HCT116 (cell line): ENCODE data around the gene FBXL19. TPM values are rescaled to one million over a fixed set of nuclear protein-coding genes. Genes with fewer than 3 reads are reported as not detected.

Experiments
- ATAC-seq: fragments of 200-7000 bp; cut with Tn5 transposase; 2 replicates; pipeline ENCODE4 v1.9.1; 2020; ENCODE audit warnings: mild to moderate bottlenecking, moderate library complexity
- BruUV-seq: library from RNA; stranded (reverse); fragments of 400-500 nt; replicated peaks from 2 replicates; lab custom pipeline; 2021; lab: Mats Ljungman, UMichigan
- CTCF ChIA-PET: fragments of 300-600 bp; sonication (Branson Sonifier 250); formaldehyde crosslinking; loops from one replicate; lab custom pipeline; 2021; ENCODE audit warnings: antibody characterized with exemption; lab: Charles Lee
- POLR2A ChIA-PET: fragments of 300-600, 350-600 bp; sonication (Branson Sonifier 250); formaldehyde crosslinking; loops from one replicate; lab custom pipeline; 2021; ENCODE audit warnings: antibody characterized with exemption; lab: Charles Lee
- RAD21 ChIA-PET, 2 experiments: fragments of 300-600 bp; sonication (Branson Sonifier 250); formaldehyde crosslinking; loops; one replicate each; lab custom pipeline; 2023; ENCODE audit warnings: low total read pairs in 2 of 2; ENCODE audit not compliant: uncharacterized antibody in 2 of 2, unreplicated experiment in 2 of 2, low non-redundant PET in 1 of 2; lab: Charles Lee
- DNase-seq: peaks from one replicate; pipeline ENCODE4 v3.0.0-alpha.2; 2010; ENCODE audit warnings: low read depth, low spot score
- H2AFZ ChIP-seq: fragments of 200-600 bp; shearing (Covaris generic), sonication (generic); 2 replicates; pipeline ENCODE4 v1.6.1; 2017; ENCODE audit warnings: low read depth, mixed run types, mixed read lengths, antibody characterized with exemption, low read length; ENCODE audit not compliant: poor library complexity, severe bottlenecking
- H3K27ac ChIP-seq: 2 replicates; pipeline ENCODE4 v1.5.1; 2012; ENCODE audit warnings: low read depth, low read length
- H3K27me3 ChIP-seq: fragments of 200-600 bp; sonication (generic); 2 replicates; pipeline ENCODE4 v1.6.1; 2016; ENCODE audit warnings: mixed run types, low read length, mixed read lengths; ENCODE audit not compliant: insufficient read depth
- H3K36me3 ChIP-seq, 2 experiments: fragments of 200-500 bp in 1 of 2; fragments of 200-600 bp in 1 of 2; sonication (Bioruptor generic) in 1 of 2; sonication (generic) in 1 of 2; 2 replicates each; pipeline versions ENCODE4 v1.5.1 to v1.6.1; 2014 to 2016; ENCODE audit warnings: low read length in 2 of 2, inconsistent platforms in 1 of 2, mixed read lengths in 1 of 2, mixed run types in 1 of 2; ENCODE audit not compliant: insufficient read depth in 2 of 2, control insufficient read depth in 1 of 2
- H3K4me1 ChIP-seq, 2 experiments: fragments of 200-600 bp in 1 of 2; sonication (generic) in 1 of 2; 2 replicates each; pipeline versions ENCODE4 v1.5.1 to v1.6.1; 2012 to 2017; ENCODE audit warnings: low read length in 2 of 2, inconsistent platforms in 1 of 2, mild to moderate bottlenecking in 1 of 2, mixed read lengths in 1 of 2, mixed run types in 1 of 2, moderate library complexity in 1 of 2; ENCODE audit not compliant: insufficient read depth in 2 of 2, control insufficient read depth in 1 of 2
- H3K4me2 ChIP-seq: fragments of 200-600 bp; sonication (generic); 2 replicates; pipeline ENCODE4 v1.6.1; 2017; ENCODE audit warnings: mixed run types, low read length, mixed read lengths
- H3K4me3 ChIP-seq, 2 experiments: fragments of 200-600 bp in 1 of 2; sonication (generic) in 1 of 2; replicated peaks in 1 of 2; 2 replicates each; pipeline ENCODE4 v1.5.1; 2011 to 2016; ENCODE audit warnings: low read length in 2 of 2, control low read depth in 1 of 2, low read depth in 1 of 2, mild to moderate bottlenecking in 1 of 2, mixed read lengths in 1 of 2, mixed run types in 1 of 2
- H3K79me2 ChIP-seq: fragments of 200-600 bp; sonication (generic); 2 replicates; pipeline ENCODE4 v1.6.1; 2017; ENCODE audit warnings: mild to moderate bottlenecking, mixed run types, low read length, moderate library complexity, mixed read lengths; ENCODE audit not compliant: insufficient read depth
- H3K9ac ChIP-seq: fragments of 200-600 bp; sonication (generic); 2 replicates; pipeline ENCODE4 v1.6.1; 2016; ENCODE audit warnings: low read length, mixed read lengths
- H3K9me2 ChIP-seq: fragments of 200-600 bp; sonication (generic), shearing (Covaris generic); 2 replicates; pipeline ENCODE4 v1.6.1; 2017; ENCODE audit warnings: mixed run types, mild to moderate bottlenecking, moderate library complexity; ENCODE audit not compliant: insufficient read depth
- H3K9me3 ChIP-seq, 2 experiments: fragments of 200-500 bp in 1 of 2; fragments of 200-600 bp in 1 of 2; sonication (Bioruptor generic) in 1 of 2; sonication (generic) in 1 of 2; 2 replicates each; pipeline ENCODE4 v1.6.1; 2014 to 2017; ENCODE audit warnings: low read length in 2 of 2, mixed read lengths in 2 of 2, inconsistent platforms in 1 of 2, low read depth in 1 of 2, mild to moderate bottlenecking in 1 of 2, mixed run types in 1 of 2, moderate library complexity in 1 of 2; ENCODE audit not compliant: control insufficient read depth in 1 of 2, insufficient read depth in 1 of 2
- H4K20me1 ChIP-seq: fragments of 200-600 bp; sonication (generic), shearing (Covaris generic); 2 replicates; pipeline ENCODE4 v1.6.1; 2017; ENCODE audit warnings: mixed run types, mild to moderate bottlenecking, moderate library complexity; ENCODE audit not compliant: insufficient read depth
- CEBPB ChIP-seq: IDR thresholded peaks from 2 replicates; pipeline ENCODE4 v1.6.1; 2012; ENCODE audit warnings: low read depth
- EGR1 ChIP-seq: IDR thresholded peaks from 2 replicates; pipeline ENCODE4 v1.6.1; 2012; ENCODE audit warnings: low read depth
- ELF1 ChIP-seq: IDR thresholded peaks from 2 replicates; pipeline ENCODE4 v1.6.1; 2012; ENCODE audit warnings: low read depth, borderline replicate concordance
- EZH2 ChIP-seq: fragments of 200-600 bp; sonication (generic); IDR thresholded peaks from 2 replicates; pipeline ENCODE4 v1.6.1; 2017; ENCODE audit warnings: antibody characterized with exemption, mixed run types
- POLR2AphosphoS5 ChIP-seq: IDR thresholded peaks from 2 replicates; pipeline ENCODE4 v1.6.1; 2011; ENCODE audit warnings: mild to moderate bottlenecking, low read depth, low read length, moderate library complexity
- RAD21 ChIP-seq: IDR thresholded peaks from 2 replicates; pipeline ENCODE4 v1.6.1; 2012; ENCODE audit warnings: low read depth, mild to moderate bottlenecking
- SIN3A ChIP-seq: IDR thresholded peaks from 2 replicates; pipeline ENCODE4 v1.6.1; 2012; ENCODE audit warnings: low read depth
- SRF ChIP-seq: IDR thresholded peaks from 2 replicates; pipeline ENCODE4 v1.6.1; 2012; ENCODE audit warnings: low read depth
- ZFX ChIP-seq: fragments of 450-650 bp; IDR thresholded peaks from 2 replicates; pipeline ENCODE4 v1.6.1; 2017
- ZNF274 ChIP-seq: fragments of 200-500 bp; sonication (Bioruptor generic); IDR thresholded peaks from 2 replicates; pipeline ENCODE4 v1.6.1; 2014; ENCODE audit warnings: mild to moderate bottlenecking, low read depth, low read length, inconsistent platforms
- intact Hi-C: fragments of 100-400 bp; cut with micrococcal nuclease; formaldehyde crosslinking; loops from 2 replicates; pipeline ENCODE4 v1.10.0; 2022
- total RNA-seq: library from RNA; stranded (reverse); gene quantifications from one replicate; pipeline ENCODE4 v1.2.1, GENCODE V29; 2021; ENCODE audit not compliant: unreplicated experiment

Gene FBXL19
- total RNA-seq, 1 experiment from 2014 or later: 45.2 TPM

- H3K9me3 ChIP-seq: no peaks in the 10 kb centered on the region
- no peaks in the 10 kb centered on the region for H3K9me2 ChIP-seq
- ATAC-seq (no peak), DNase-seq (no peak)
- TF ChIP-seq ELF1 (no peak), EZH2 (no peak), POLR2AphosphoS5 (no peak), ZFX (no peak), RAD21 (no peak), SIN3A (no peak), SRF (no peak)
- no peak overlapping the region for H3K4me3 ChIP-seq
- no peak overlapping the region for H3K27ac ChIP-seq
- H3K9ac ChIP-seq: no peak overlapping the region
- H4K20me1 ChIP-seq: no peaks in the 10 kb centered on the region
- H3K36me3 ChIP-seq: no peaks in the 10 kb centered on the region
- H3K4me1 ChIP-seq: no peaks in the 10 kb centered on the region
- H3K27me3 ChIP-seq: no peaks in the 10 kb centered on the region
- RAD21 ChIA-PET: no interaction called here
- POLR2A ChIA-PET: interaction anchor here (0.6 kb wide), 1 partner anchor 207 kb away, joined by 4 read pairs; the partner anchor contains the start of gene KAT8
- no peak overlapping the region for H2AFZ ChIP-seq
- intact Hi-C loops: no loop called here
- no peaks in the 10 kb centered on the region for H3K79me2 ChIP-seq
- no TSS peak for BruUV-seq
- no peak overlapping the region for H3K4me2 ChIP-seq
- CTCF ChIA-PET: no interaction called here
Observed at GRCh38 chr16:30910427-30911029, 12.8 kb upstream of the FBXL19 start.

DNA sequence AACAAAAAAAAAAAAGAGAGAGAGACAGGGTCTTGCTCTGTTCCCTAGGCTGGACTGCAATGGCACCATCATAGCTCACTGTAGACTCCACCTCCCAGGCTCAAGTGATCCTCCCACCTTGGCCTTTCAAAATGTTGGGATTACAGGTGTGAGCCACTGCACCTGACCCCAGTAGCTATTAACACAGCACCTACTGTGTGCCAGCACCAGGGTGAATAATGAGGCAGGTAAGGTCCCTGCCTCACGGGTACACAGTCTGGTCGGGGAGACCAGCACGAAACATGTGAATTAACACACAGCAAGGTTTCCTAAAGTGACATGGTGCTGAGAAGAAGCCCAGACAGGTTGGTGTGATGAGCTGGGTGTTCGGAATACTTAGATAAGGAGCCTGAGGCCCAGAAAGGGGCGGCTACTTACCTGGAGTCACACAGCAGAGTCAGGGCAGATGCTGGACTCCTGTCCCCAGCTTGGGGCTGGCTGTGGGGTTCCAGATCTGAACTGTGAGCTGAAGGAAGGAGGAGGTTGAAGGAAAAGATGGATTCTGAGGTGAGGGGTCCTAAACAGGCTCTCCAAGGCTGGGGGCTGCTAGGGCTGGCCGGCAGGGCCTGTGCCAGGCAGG, 10.5 kb upstream of the FBXL19 start:
- H3K27ac ChIP-seq: no peak overlapping the region
- intact Hi-C loops: no loop called here
- no peaks in the 10 kb centered on the region for H3K27me3 ChIP-seq
- POLR2A ChIA-PET: no interaction called here
- no peaks in the 10 kb centered on the region for H4K20me1 ChIP-seq
- no peak overlapping the region for H3K4me2 ChIP-seq
- RAD21 ChIA-PET: no interaction called here
- H3K4me3 ChIP-seq: no peak overlapping the region
- H3K36me3 ChIP-seq: no peaks in the 10 kb centered on the region
- no peak overlapping the region for H2AFZ ChIP-seq
- DNase-seq (no peak), ATAC-seq (no peak)
- no peak overlapping the region for H3K9ac ChIP-seq
- H3K9me3 ChIP-seq: no peaks in the 10 kb centered on the region
- no TSS peak for BruUV-seq
- no peaks in the 10 kb centered on the region for H3K79me2 ChIP-seq
- H3K4me1 ChIP-seq: no peaks in the 10 kb centered on the region
- no peak for TF ChIP-seq EGR1
- TF ChIP-seq ZNF274: no peak
- no peak for TF ChIP-seq EZH2
- no peak for TF ChIP-seq CEBPB
- TF ChIP-seq, all 23 proteins: peak for 0
- no peaks in the 10 kb centered on the region for H3K9me2 ChIP-seq
- CTCF ChIA-PET: no interaction called here
